Keratinocyte (primary cell): Measurements from ENCODE around the gene ASZ1. TPM values are rescaled to one million over a fixed set of nuclear protein-coding genes. Genes with fewer than 3 reads are reported as not detected.
A peak's percentile ranks its signal among the peaks of the same experiment; 100 is the strongest.

ENCODE experiments used
- DNase-seq: peaks from one replicate; pipeline ENCODE4 v3.0.0-alpha.2; 2011; ENCODE audit warnings: low read depth, missing footprints, low spot score
- FAIRE-seq: peaks from 2 replicates; lab custom pipeline; 2011; peaks lifted over from hg19 to GRCh38; lab: Jason Lieb, UNC
- H2AFZ ChIP-seq: 2 replicates; pipeline ENCODE4 v1.6.0; 2012; ENCODE audit warnings: low read length, control low read depth, inconsistent platforms; ENCODE audit not compliant: control insufficient read depth
- H3K27ac ChIP-seq: 2 replicates; pipeline ENCODE4 v1.5.1; 2011; ENCODE audit warnings: low read length; ENCODE audit not compliant: control insufficient read depth, insufficient read depth
- H3K27me3 ChIP-seq: 3 replicates; pipeline ENCODE4 v1.6.0; 2011; ENCODE audit warnings: low read length; ENCODE audit not compliant: control insufficient read depth, insufficient read depth; ENCODE audit errors: extremely low read depth
- H3K36me3 ChIP-seq, 2 experiments: 2 replicates in 1 of 2; 3 replicates in 1 of 2; pipeline ENCODE4 v1.5.1; 2011; ENCODE audit warnings: low read length in 2 of 2, mild to moderate bottlenecking in 1 of 2; ENCODE audit not compliant: control insufficient read depth in 2 of 2, insufficient read depth in 2 of 2; ENCODE audit errors: extremely low read depth in 1 of 2
- H3K4me1 ChIP-seq: 3 replicates; pipeline ENCODE4 v1.5.1; 2011; ENCODE audit warnings: low read length; ENCODE audit not compliant: control insufficient read depth, insufficient read depth; ENCODE audit errors: extremely low read depth
- H3K4me2 ChIP-seq: 3 replicates; pipeline ENCODE4 v1.6.0; 2011; ENCODE audit warnings: low read depth, low read length; ENCODE audit not compliant: control insufficient read depth, insufficient read depth; ENCODE audit errors: extremely low read depth
- H3K4me3 ChIP-seq, 3 experiments: fragments of 200-600 bp in 1 of 3; sonication (generic) in 1 of 3; 2 replicates in 2 of 3; 3 replicates in 1 of 3; pipeline ENCODE4 v1.5.1; 2011 to 2016; ENCODE audit warnings: low read length in 3 of 3, mild to moderate bottlenecking in 3 of 3, control low read depth in 2 of 3, inconsistent platforms in 1 of 3, low read depth in 1 of 3, mixed read lengths in 1 of 3, mixed run types in 1 of 3, moderate library complexity in 1 of 3; ENCODE audit not compliant: control insufficient read depth in 2 of 3, insufficient read depth in 2 of 3; ENCODE audit errors: extremely low read depth in 1 of 3
- H3K79me2 ChIP-seq: 2 replicates; pipeline ENCODE4 v1.6.0; 2012; ENCODE audit warnings: low read length; ENCODE audit not compliant: control insufficient read depth, insufficient read depth
- H3K9ac ChIP-seq: 3 replicates; pipeline ENCODE4 v1.6.0; 2011; ENCODE audit warnings: low read length; ENCODE audit not compliant: control insufficient read depth, insufficient read depth; ENCODE audit errors: extremely low read depth
- H3K9me1 ChIP-seq: 3 replicates; pipeline ENCODE4 v1.6.0; 2011; ENCODE audit warnings: low read length; ENCODE audit not compliant: control insufficient read depth, insufficient read depth; ENCODE audit errors: extremely low read depth
- H3K9me3 ChIP-seq: 2 replicates; pipeline ENCODE4 v1.5.1; 2012; ENCODE audit warnings: low read depth, low read length; ENCODE audit not compliant: control insufficient read depth
- H4K20me1 ChIP-seq: 3 replicates; pipeline ENCODE4 v1.6.0; 2011; ENCODE audit warnings: low read length; ENCODE audit not compliant: control insufficient read depth, insufficient read depth; ENCODE audit errors: extremely low read depth
- EZH2 ChIP-seq: IDR thresholded peaks from one replicate; pipeline ENCODE4 v1.6.1; 2012; ENCODE audit warnings: inconsistent platforms, mild to moderate bottlenecking, low read length, moderate library complexity
- dilution Hi-C: fragments of 300-500 bp; cut with MboI; formaldehyde crosslinking; loops from one replicate; pipeline ENCODE4 v1.7.0; 2020; ENCODE audit warnings: low sequenced_read_pairs; ENCODE audit not compliant: extremely low pct_ligation_motif_present
- polyA plus RNA-seq, 5 experiments: library from polyadenylated mRNA; depleted of rRNA in 3 of 5; stranded (reverse) in 3 of 5; stranded (forward) in 1 of 5; unstranded in 1 of 5; fragments of >200 nt; gene quantifications; 1 replicate in 1 of 5; 2 replicates in 3 of 5; 3 replicates in 1 of 5; pipeline versions ENCODE4 v1.2.1 to v1.2.3, GENCODE V29; 2011 to 2012; ENCODE audit warnings: missing spikeins in 2 of 5, low read depth in 1 of 5, low replicate concordance in 1 of 5
- TF ChIP-seq, protein P1 (sequence below), 3 experiments: IDR thresholded peaks in 1 of 3; conservative IDR thresholded peaks in 1 of 3; optimal IDR thresholded peaks in 1 of 3; 2 replicates in 2 of 3; 3 replicates in 1 of 3; pipeline versions ENCODE3 to v1.5.1; 2011; ENCODE audit warnings: low read length in 3 of 3, mild to moderate bottlenecking in 3 of 3, moderate library complexity in 2 of 3, control low read depth in 1 of 3, inconsistent platforms in 1 of 3; ENCODE audit not compliant: insufficient read depth in 2 of 3; ENCODE audit errors: extremely low read depth in 1 of 3

The ASZ1 gene
- polyA plus RNA-seq, 1 donor (not counting 4 experiments of a cell fraction or from before 2014, with no cell fraction given), result not detected

DNA sequence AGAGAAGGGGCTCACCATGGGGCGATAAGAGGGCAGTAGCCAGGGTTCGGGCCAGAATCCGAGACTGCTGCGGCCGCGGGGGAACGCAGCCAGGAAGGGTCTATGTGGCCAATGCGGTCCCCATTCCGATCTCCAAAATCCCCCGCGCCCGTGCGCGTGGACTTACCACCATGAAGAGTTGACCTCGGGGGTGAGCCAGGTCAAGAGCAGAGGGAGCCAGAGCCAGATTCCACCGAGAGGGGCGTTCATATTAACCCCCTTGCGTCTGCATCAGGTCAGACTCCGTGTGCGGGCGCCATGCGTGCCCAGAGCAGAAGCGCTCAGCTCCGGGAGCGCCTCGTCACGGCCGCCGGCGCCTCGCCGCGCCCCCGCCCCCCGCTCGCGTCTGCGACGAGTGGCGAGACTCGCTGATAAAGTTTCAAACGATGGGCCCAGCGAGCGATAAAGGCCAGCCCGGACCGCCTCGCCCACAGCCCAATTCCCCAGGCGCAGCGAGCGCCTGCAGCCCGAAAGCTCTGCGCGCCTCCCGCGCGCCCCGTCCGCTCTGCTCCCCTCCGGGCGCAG is 104.5 kb downstream of the ASZ1 start, which contains the start of gene WNT2:
TSS of gene WNT2 (minus strand) at position 318 of the 564 bp plus-strand sequence. CDS start at position 249, 69 bp downstream.
- Histone ChIP-seq H3K9me3 (no peaks in the 10 kb centered on the region), H3K27me3 (peaks cover 60% of the 10 kb centered on the region), H3K79me2 (no peaks in the 10 kb centered on the region), H3K4me2 (peak within 1 kb of the TSS; percentile 82), H2AFZ (peak within 1 kb of the TSS; percentile 76), H4K20me1 (no peaks in the 10 kb centered on the region), H3K4me1 (peaks cover 16% of the 10 kb centered on the region), H3K9ac (no peak within 1 kb of the TSS), H3K4me3 (peak within 1 kb of the TSS; percentile 29 to 63 (median 59)), H3K36me3 (no peaks in the 10 kb centered on the region), H3K27ac (no peak within 1 kb of the TSS), H3K9me1 (no peaks in the 10 kb centered on the region)
- TF ChIP-seq, protein P1, sequence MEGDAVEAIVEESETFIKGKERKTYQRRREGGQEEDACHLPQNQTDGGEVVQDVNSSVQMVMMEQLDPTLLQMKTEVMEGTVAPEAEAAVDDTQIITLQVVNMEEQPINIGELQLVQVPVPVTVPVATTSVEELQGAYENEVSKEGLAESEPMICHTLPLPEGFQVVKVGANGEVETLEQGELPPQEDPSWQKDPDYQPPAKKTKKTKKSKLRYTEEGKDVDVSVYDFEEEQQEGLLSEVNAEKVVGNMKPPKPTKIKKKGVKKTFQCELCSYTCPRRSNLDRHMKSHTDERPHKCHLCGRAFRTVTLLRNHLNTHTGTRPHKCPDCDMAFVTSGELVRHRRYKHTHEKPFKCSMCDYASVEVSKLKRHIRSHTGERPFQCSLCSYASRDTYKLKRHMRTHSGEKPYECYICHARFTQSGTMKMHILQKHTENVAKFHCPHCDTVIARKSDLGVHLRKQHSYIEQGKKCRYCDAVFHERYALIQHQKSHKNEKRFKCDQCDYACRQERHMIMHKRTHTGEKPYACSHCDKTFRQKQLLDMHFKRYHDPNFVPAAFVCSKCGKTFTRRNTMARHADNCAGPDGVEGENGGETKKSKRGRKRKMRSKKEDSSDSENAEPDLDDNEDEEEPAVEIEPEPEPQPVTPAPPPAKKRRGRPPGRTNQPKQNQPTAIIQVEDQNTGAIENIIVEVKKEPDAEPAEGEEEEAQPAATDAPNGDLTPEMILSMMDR (optimal IDR thresholded peaks at IDR 0.05 in 1 of 3, IDR thresholded peaks at IDR 0.05 in 1 of 3, conservative IDR thresholded peaks at IDR 0.05 in 1 of 3; ENCODE audit: extremely low read depth in 1 of 3, insufficient read depth in 2 of 3, low read length in 3 of 3), result no peak
- TF ChIP-seq EZH2, result peak; percentile 76
- dilution Hi-C loops, result no loop called here
- DNase-seq (no peak), FAIRE-seq (no peak)

DNA sequence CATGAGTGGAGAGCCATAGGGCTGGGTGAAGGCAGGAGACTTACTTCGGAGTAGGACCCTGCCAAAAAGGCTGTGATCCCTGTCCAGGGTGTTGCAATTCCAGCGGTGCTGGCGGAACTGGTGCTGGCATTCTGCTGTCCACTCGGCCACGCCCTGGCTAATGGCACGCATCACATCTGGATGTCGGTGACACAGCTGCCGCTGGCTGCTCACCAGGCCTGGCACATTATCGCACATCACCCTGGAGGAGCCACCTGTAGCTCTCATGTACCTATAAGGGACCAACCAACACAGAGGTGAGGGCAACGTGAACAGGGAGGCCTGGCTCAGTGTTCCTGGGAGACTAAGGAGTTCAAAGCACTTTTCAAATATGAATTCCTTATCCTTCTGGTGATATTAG is 106.8 kb downstream of the ASZ1 start:
- Histone ChIP-seq H3K27ac (no peak overlapping the region), H2AFZ (no peak overlapping the region), H3K79me2 (no peaks in the 10 kb centered on the region), H4K20me1 (no peaks in the 10 kb centered on the region), H3K9ac (no peak overlapping the region), H3K27me3 (peaks cover 60% of the 10 kb centered on the region), H3K4me1 (peaks cover 16% of the 10 kb centered on the region), H3K4me3 (no peak overlapping the region), H3K9me3 (no peaks in the 10 kb centered on the region), H3K9me1 (no peaks in the 10 kb centered on the region), H3K4me2 (no peak overlapping the region), H3K36me3 (no peaks in the 10 kb centered on the region)
- dilution Hi-C loops, result no loop called here
- FAIRE-seq (no peak), DNase-seq (no peak)
- TF ChIP-seq, protein P1 (optimal IDR thresholded peaks at IDR 0.05 in 1 of 3, IDR thresholded peaks at IDR 0.05 in 1 of 3, conservative IDR thresholded peaks at IDR 0.05 in 1 of 3; ENCODE audit: extremely low read depth in 1 of 3, insufficient read depth in 2 of 3, low read length in 3 of 3), result no peak
